GM21529 (cell line): ENCODE results near the gene GPHN.

Experiments
- ATAC-seq: cut with Tn5 transposase; IDR thresholded peaks from one replicate; pipeline ENCODE4 v1.9.1; 2021; ENCODE audit not compliant: unreplicated experiment

Gene GPHN

DNA sequence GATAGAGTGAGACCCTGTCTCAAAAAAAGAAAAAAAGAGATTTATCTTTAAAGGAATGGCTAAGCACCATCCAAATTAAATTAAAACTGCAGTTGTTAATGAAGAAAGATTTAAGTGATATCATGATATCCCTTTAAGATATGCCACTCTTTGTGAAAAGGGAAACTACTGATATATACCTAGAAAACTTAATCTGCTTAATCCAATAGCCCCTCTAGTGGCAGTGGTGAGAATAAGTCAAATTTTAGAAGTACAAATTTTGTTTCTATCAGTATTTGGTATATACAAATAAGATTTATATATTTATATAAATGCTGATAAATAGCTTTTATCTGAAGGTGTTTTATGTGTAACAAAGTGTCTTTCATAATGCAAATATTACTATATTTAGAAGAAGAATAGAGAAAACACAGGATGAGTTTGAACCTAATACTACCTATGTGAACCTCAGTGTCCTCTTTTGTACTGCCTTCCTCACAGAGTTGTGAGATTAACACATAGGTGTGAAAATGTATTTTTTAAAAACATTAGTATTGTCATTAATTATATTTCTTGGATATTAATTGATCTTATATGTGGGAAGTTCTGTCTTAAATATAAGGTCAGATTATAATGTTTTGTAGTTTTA lies 629.9 kb downstream of the GPHN start:
- no peak for ATAC-seq

GRCh38 chr14:67140556-67140955 lies 632.6 kb downstream of the GPHN start:
- no peak for ATAC-seq

DNA sequence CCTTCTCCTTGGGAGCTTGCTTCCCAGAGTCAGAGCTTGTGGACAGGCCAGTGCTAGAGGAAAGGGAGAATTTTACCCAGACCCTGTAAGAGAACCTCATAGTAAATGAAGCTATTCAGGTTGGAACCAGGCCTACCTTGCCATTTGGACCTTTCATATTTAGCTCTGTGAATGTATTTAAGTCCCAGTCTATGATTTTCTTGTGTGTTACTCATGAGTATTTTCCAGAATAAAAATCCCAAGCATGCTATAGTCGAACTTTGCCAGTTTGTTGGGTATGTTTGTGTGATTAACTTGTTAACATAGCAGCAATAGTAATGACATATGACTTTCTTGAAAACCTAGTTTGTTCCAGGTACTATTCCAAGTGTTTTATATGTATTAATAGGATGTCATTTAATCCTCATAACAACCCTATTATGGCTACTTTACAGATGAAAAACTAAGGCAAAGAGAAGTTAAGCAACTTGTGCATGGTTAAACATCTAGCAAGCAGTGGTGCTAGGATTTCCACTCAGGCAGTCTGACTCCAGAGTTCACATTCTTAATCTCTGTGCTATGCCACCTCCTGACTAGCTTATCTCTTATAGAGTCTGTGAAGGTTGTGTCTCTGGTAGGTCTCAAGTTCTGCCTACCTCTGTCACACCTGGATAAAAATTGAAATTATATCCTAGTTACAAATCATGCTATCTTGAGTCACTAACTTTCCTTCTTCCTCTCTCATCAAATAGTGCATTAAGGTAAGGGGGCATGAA lies 633.4 kb downstream of the GPHN start:
- ATAC-seq: no peak

DNA sequence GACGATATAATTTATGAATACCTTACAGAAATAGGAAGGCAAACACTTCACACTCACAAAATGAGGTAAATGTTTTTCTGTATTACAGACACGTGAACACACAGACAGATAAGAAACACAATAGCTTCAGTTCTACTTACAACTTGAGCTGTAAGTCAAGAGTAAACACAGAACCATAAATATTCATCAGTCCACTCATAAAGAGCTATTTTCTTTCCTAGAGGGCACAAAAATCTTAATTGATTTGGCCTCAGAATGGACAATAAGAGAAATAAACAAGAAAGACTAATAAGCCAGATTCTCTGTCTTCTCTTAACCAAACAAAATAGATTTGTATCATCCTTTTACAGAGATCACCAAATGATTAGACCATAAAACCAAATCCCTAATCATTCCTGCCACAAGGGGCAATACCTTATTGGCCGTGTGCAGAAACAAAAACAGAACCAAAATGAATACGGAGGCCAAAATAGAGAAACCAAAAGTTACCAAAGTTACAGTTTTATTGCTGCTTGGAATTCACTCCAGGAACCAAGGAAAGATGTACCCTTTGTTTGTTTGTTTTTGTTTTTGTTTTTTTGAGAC lies 643.2 kb downstream of the GPHN start:
- ATAC-seq: no peak

DNA sequence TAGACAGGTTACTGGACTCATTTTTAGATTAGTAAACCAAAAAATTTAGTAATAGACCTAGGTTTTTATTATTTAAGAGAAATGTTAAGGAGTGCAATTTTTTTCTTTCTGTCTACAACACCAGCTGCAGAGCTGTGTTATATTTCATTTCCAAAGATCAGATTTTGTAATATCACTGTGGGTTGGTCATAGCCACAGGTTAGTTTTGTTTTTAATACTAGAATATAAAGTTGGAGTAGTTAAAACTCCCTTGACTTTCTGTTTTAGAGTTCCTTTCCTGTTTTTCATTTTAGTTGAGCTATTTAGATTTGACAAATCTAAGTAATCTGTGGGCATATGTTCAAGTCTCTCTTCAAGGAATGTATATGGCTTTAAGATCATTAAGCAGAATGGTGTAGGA lies 650.6 kb downstream of the GPHN start:
- ATAC-seq: no peak

GRCh38 chr14:67162385-67162784 lies 654.4 kb downstream of the GPHN start:
- no peak for ATAC-seq

- ATAC-seq: no peak
Measured at GRCh38 chr14:67166450-67166853, 658.5 kb downstream of the GPHN start.

DNA sequence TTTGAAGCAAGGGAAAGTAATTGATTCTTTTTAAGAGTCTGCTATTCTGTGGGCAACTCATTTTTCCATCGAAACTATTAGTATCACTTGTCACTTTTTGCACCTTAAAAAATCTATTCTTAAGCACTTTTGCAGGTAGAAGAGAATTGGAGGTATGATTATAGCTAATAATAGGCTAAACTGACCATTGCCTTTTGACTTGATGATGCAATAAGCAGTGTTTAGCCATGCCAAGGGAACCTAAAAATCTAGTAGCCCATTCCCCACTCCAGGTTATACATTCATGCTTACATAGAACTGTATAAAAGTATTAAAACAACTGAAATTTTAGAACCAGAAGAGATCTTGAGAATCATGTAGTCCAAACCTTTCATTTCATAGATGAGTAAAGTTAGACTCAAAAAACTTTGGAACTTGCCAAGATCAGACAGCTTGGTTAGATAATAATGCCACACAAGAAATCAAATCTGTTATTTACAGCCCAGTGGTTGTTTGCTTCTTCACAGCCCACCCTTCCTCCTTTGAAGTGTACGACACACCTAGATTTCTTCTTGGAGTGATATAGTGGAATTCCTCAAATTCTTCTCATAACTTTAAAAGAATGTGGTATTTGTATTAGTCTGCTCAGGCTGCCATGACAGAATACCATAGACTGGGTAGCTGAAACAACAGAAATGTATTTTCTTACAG lies 659.6 kb downstream of the GPHN start:
- ATAC-seq: no peak

DNA sequence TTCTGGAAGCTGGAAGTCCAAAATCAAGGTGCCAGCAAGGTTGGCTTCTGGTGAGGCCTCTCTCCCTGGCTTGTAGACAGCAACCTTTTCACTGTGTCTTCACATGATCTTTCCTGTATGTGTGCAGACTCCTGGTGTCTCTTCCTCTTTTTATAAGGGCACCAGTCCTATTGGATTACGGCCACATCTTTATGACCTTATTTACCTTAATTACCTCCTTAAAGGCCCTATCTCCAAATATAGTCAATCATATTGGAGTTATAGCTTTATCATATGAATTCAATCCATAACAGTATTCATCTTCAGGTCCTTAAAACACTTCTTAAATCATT lies 660.1 kb downstream of the GPHN start:
- no peak for ATAC-seq

GRCh38 chr14:67170660-67171059 lies 662.7 kb downstream of the GPHN start:
- ATAC-seq: no peak

DNA sequence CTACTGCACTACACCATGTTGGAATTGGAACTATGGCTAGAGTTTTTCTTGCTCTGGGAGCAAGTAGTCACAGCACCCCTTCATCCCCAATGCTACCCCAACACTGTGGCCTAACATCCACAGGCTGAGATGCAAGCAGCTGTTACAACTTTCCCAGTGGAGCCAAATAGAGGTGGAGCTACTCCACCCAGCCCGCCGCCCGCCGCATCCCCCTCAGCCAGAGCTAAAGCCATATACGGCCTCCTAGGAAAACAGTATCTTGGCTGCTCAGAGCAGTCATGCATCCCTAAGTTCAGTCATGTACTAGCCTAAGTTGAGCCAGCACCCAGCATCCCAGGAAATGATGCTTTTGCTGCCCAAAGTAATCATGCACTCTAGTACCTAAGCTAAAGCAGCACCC lies 664.1 kb downstream of the GPHN start:
- no peak for ATAC-seq

GRCh38 chr14:67172520-67172919 lies 664.6 kb downstream of the GPHN start:
- no peak for ATAC-seq

DNA sequence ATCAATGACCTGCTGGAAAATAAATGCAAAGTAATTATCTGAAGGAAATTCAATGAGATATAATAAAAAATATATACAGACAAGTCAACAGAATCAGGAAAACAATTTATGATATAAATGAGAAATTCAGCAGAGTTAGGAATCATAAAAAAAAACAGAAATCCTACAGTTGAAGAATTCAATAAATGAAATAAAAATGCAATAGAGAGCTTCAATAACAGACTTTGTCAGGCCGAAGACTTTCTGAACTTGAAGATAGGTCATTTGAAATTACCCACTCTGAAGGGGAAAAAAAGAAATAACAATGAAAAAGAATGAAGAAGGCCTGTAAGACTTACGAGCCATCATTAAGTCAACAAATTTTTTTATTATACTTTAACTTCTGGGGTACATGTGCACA lies 665.8 kb downstream of the GPHN start:
- ATAC-seq: no peak

DNA sequence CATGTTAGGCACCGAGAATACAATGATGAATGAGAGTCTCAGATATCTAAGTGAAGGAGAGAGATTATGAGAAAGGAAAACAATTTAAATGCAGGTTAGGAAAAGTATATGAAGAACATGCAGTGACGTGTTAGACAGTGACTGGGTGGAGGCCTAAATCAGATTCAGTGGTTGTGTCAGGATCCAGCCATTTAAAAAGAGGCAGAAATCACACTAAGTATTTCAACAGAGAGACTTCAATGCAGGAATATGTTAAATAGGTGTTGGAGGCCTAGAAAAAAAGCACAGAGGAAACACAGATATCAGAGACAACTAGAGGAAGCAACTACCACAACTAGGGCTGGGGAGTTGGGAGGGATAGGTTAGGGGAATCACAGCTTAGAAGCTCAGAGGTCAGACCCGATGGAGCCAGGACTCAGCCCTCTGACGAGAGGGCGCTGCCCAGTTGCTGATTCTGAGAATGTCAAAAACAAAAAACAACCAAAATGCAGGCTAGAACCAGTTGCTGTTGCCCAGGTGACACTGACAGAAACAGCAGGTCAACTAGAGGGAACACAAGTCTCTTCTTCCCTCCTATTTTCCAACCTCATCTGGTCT lies 678.3 kb downstream of the GPHN start:
- ATAC-seq: no peak

DNA sequence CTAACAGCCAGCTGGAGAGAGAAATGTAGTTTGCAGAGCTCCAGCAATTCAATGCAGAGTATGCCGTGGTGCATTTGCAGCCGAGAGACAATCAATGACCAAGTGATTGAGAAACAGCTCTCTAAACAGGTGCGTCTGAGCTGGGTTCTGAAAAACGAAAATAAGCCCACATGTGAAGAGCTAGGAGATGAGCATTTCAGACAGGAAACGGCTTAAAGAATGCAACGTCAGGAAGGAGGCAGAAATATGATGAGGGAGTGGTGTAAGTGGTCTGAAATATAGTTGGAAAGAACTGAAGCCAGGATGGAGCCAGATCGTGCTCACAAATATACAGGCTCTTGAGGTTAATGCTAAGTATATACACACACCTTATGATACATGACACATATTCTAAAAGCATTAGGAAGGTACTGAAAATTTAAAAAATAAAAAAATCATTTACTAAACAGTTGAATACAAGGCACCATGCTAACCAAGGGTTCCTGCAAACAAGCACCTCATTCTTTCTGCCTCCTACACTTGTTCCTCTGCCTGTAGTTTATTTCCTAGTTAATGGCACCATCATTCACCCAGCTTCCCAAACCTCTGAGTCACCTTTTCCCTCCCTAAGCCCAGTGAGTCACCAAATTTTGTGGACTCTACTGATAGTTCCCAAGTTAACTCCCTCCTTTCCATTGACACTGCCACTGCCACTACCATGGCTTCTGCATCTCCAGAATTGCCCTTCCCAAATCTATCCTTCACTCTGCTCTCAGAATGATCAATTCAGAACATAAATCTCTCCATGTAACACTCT lies 679.0 kb downstream of the GPHN start:
- no peak for ATAC-seq

GRCh38 chr14:67187826-67188225 lies 679.9 kb downstream of the GPHN start:
- no peak for ATAC-seq

DNA sequence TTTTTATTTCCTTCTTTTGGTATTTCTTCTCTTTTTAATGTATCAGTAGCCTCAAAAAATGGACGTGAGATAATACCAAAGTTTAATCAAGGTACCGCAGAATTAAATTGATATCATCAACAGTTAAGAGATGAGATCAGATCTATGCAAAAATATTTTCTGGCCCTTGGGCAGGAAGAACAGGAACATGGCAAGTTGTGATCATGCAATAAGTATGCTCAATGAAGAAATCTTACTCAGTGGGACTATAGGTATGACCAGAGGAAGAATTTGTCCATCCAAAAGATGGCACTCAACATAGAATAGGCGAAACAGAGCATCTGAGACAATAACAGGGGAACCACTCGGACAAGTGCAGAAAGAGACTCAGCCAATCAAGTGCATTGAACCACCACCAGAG lies 680.4 kb downstream of the GPHN start:
- no peak for ATAC-seq

DNA sequence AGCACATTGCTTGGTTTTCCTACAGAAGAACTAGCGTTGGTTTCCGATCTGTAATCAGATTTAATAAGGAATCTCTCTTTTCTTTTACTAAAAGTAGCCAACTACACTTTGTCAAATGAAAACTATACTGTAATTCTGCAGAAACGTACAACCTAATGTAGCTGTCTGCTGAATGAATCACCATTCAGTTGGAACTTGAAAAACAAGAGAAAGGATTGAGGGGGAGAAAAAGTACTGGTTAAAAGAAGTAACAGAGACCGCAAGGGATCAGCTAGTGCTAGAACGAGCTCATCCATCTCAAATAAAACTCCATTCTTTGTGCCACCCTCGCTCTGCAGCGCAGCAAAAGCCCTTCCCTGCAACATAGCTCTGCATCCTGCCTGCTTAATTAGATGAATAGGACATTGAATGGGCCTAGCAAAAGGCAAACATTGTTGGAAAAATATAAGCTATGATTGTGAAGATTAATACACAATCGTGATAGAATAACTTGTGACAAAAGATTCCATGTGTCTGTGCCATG lies 683.9 kb downstream of the GPHN start:
- ATAC-seq: no peak

DNA sequence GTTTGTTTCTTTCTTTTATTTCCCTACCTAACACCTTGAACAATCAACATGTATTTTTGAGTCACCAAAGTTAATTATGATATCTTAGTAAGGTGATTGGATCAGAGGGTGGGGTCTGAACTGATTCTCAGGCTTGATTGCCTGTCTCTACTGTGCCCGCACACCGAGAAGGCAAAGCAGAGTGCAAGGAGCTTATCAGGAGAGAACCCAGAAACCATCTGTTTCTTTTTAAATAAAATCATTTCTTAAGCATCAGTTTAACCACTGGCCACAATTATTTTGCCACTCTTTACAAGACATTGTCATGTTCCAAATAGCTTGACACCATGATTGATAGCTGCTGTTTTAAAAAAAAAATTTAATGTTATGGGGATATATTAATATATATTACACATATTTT lies 684.4 kb downstream of the GPHN start:
- ATAC-seq: no peak

DNA sequence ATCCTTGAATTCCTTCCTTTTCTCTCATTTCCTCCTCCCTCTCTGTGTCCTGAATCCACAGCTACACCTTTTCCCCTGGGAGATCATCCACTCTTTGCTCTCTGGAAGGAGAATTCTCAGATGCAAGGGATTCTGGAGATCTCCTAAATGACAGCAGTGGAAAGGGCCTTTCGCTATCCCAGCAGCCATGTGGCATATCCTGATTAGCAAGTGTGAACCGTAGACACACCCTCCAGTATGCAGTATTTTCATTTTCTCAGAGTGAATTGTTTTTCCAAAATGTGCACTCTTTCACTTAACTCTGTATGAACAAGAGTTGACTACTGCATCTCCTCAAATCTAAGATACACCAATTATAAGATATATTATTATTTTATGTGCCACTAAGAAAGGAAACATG lies 687.3 kb downstream of the GPHN start:
- ATAC-seq: no peak

- ATAC-seq: no peak
Measured at GRCh38 chr14:67199016-67199415, 691.1 kb downstream of the GPHN start.
